Caco-2 (cell line): ENCODE measurements around the gene IGSF3. TPM values are rescaled to one million over a fixed set of nuclear protein-coding genes. Genes with fewer than 3 reads are reported as not detected.

ENCODE experiments used
- BruUV-seq: library from RNA; stranded (reverse); fragments of 400-500 nt; replicated peaks from 2 replicates; lab custom pipeline; 2021; lab: Mats Ljungman, UMichigan
- CTCF ChIA-PET: fragments of 300-600 bp; sonication (Branson Sonifier 250); formaldehyde crosslinking; loops from one replicate; lab custom pipeline; 2022; ENCODE audit warnings: antibody characterized with exemption; lab: Charles Lee
- POLR2A ChIA-PET: fragments of 300-600 bp; sonication (Branson Sonifier 250); formaldehyde crosslinking; loops from one replicate; lab custom pipeline; 2022; ENCODE audit warnings: antibody characterized with exemption; lab: Charles Lee
- DNase-seq, 2 experiments: peaks; one replicate each; pipeline versions ENCODE4 v3.0.0 to v3.0.0-alpha.2; 2020 to 2022
- H3K27me3 ChIP-seq: replicated peaks from 2 replicates; pipeline ENCODE4 v1.6.0; 2011; ENCODE audit warnings: low read length; ENCODE audit not compliant: control insufficient read depth, insufficient read depth
- H3K36me3 ChIP-seq: 2 replicates; pipeline ENCODE4 v1.5.1; 2011; ENCODE audit warnings: low read length; ENCODE audit not compliant: control insufficient read depth, insufficient read depth
- H3K4me1 ChIP-seq: fragments of 250-450 bp; sonication (Bioruptor Pico); 2 replicates; pipeline ENCODE4 v1.5.1; 2020; ENCODE audit warnings: mild to moderate bottlenecking
- H3K4me3 ChIP-seq: 2 replicates; pipeline ENCODE4 v1.5.1; 2011; ENCODE audit warnings: low read depth, mild to moderate bottlenecking, control low read depth, low read length
- H3K9me3 ChIP-seq: fragments of 250-450 bp; sonication (Bioruptor Pico); 2 replicates; pipeline ENCODE4 v1.5.1; 2020; ENCODE audit warnings: mild to moderate bottlenecking, moderate library complexity
- H3K27ac Mint-ChIP-seq: one replicate; pipeline ENCODE4 v1.8.0; 2022; ENCODE audit warnings: mixed read lengths; ENCODE audit not compliant: unreplicated experiment
- H3K27me3 Mint-ChIP-seq: one replicate; pipeline ENCODE4 v1.8.0; 2022; ENCODE audit warnings: mixed read lengths; ENCODE audit not compliant: insufficient read depth, unreplicated experiment
- H3K36me3 Mint-ChIP-seq: one replicate; pipeline ENCODE4 v1.8.0; 2022; ENCODE audit warnings: mild to moderate bottlenecking, mixed read lengths; ENCODE audit not compliant: insufficient read depth, unreplicated experiment
- H3K4me1 Mint-ChIP-seq: one replicate; pipeline ENCODE4 v1.8.0; 2022; ENCODE audit warnings: low read depth, mixed read lengths; ENCODE audit not compliant: unreplicated experiment
- H3K4me3 Mint-ChIP-seq: one replicate; pipeline ENCODE4 v1.8.0; 2022; ENCODE audit warnings: mild to moderate bottlenecking, moderate library complexity, mixed read lengths; ENCODE audit not compliant: unreplicated experiment
- H3K9me3 Mint-ChIP-seq: one replicate; pipeline ENCODE4 v1.8.0; 2022; ENCODE audit warnings: mixed read lengths; ENCODE audit not compliant: unreplicated experiment
- CTCF ChIP-seq, 2 experiments: fragments of 200-600 bp in 1 of 2; IDR thresholded peaks; 1 replicate in 1 of 2; 2 replicates in 1 of 2; pipeline versions ENCODE4 v1.5.1 to v1.8.0; 2011 to 2022; ENCODE audit warnings: antibody characterized with exemption in 1 of 2, control low read depth in 1 of 2, inconsistent platforms in 1 of 2, low read depth in 1 of 2, low read length in 1 of 2, mild to moderate bottlenecking in 1 of 2, moderate library complexity in 1 of 2; ENCODE audit not compliant: insufficient read depth in 1 of 2, severe bottlenecking in 1 of 2, unreplicated experiment in 1 of 2
- intact Hi-C: fragments of 100-400 bp; cut with micrococcal nuclease; formaldehyde crosslinking; loops from one replicate; pipeline ENCODE4 v1.10.0; 2022; ENCODE audit not compliant: unreplicated experiment
- total RNA-seq: library from RNA; stranded (reverse); gene quantifications from 2 replicates; pipeline ENCODE4 v1.2.3, GENCODE V29; 2022

Gene IGSF3
- total RNA-seq, 1 experiment from 2014 or later, result 24.0 TPM

- intact Hi-C loops, result no loop called here
- H3K27me3 ChIP-seq, result no peaks in the 10 kb centered on the region
- Mint-ChIP-seq H3K9me3 (no peaks in the 10 kb centered on the region), H3K4me3 (no peak overlapping the region), H3K27me3 (peaks cover 3% of the 10 kb centered on the region), H3K36me3 (no peaks in the 10 kb centered on the region), H3K4me1 (no peaks in the 10 kb centered on the region), H3K27ac (no peak overlapping the region)
- CTCF ChIA-PET, result no interaction called here
- no peak for DNase-seq
- H3K4me1 ChIP-seq, result no peaks in the 10 kb centered on the region
- POLR2A ChIA-PET, result no interaction called here
- H3K4me3 ChIP-seq, result no peak overlapping the region
- H3K36me3 ChIP-seq, result no peaks in the 10 kb centered on the region
- no peak for TF ChIP-seq CTCF (IDR thresholded peaks at IDR 0.05; ENCODE audit: insufficient read depth in 1 of 2, low read depth in 1 of 2, low read length in 1 of 2, severe bottlenecking in 1 of 2, unreplicated experiment in 1 of 2)
- no peaks in the 10 kb centered on the region for H3K9me3 ChIP-seq
- no TSS peak for BruUV-seq
Observed at GRCh38 chr1:116706841-116707240, 39.3 kb upstream of the IGSF3 start.

GRCh38 chr1:116706123-116706522, 38.6 kb upstream of the IGSF3 start:
- ChIA-PET CTCF (no interaction called here), POLR2A (no interaction called here)
- Mint-ChIP-seq H3K4me1 (no peaks in the 10 kb centered on the region), H3K4me3 (no peak overlapping the region), H3K27ac (no peak overlapping the region), H3K9me3 (no peaks in the 10 kb centered on the region), H3K27me3 (peaks cover 3% of the 10 kb centered on the region), H3K36me3 (no peaks in the 10 kb centered on the region)
- no peak for TF ChIP-seq CTCF (IDR thresholded peaks at IDR 0.05; ENCODE audit: insufficient read depth in 1 of 2, low read depth in 1 of 2, low read length in 1 of 2, severe bottlenecking in 1 of 2, unreplicated experiment in 1 of 2)
- no peaks in the 10 kb centered on the region for H3K27me3 ChIP-seq
- no peak for DNase-seq
- no TSS peak for BruUV-seq
- intact Hi-C loops, result no loop called here
- no peaks in the 10 kb centered on the region for H3K9me3 ChIP-seq
- H3K4me1 ChIP-seq, result no peaks in the 10 kb centered on the region
- H3K4me3 ChIP-seq, result no peak overlapping the region
- H3K36me3 ChIP-seq, result no peaks in the 10 kb centered on the region

- DNase-seq, result no peak
- no TSS peak for BruUV-seq
- Mint-ChIP-seq H3K36me3 (no peaks in the 10 kb centered on the region), H3K9me3 (no peaks in the 10 kb centered on the region), H3K27me3 (peaks cover 3% of the 10 kb centered on the region), H3K4me3 (no peak overlapping the region), H3K27ac (no peak overlapping the region), H3K4me1 (no peaks in the 10 kb centered on the region)
- intact Hi-C loops, result no loop called here
- Histone ChIP-seq H3K27me3 (no peaks in the 10 kb centered on the region), H3K4me1 (no peaks in the 10 kb centered on the region), H3K36me3 (no peaks in the 10 kb centered on the region), H3K4me3 (no peak overlapping the region), H3K9me3 (no peaks in the 10 kb centered on the region)
- TF ChIP-seq CTCF (IDR thresholded peaks at IDR 0.05; ENCODE audit: insufficient read depth in 1 of 2, low read depth in 1 of 2, low read length in 1 of 2, severe bottlenecking in 1 of 2, unreplicated experiment in 1 of 2), result no peak
- ChIA-PET POLR2A (no interaction called here), CTCF (no interaction called here)
Observed at GRCh38 chr1:116704278-116704677, 36.7 kb upstream of the IGSF3 start.
